GM18505 (cell line): Measurements from ENCODE around the gene SGK1.
"Not testable (repeated sequence)": the region's sequence is repeated elsewhere in the genome, so short reads cannot be mapped to it uniquely, and the experiment has no call there.

Experiments
- ATAC-seq: cut with Tn5 transposase; IDR thresholded peaks from one replicate; pipeline ENCODE4 v1.9.1; 2021; ENCODE audit not compliant: unreplicated experiment
- POLR2A ChIP-seq: IDR thresholded peaks from 4 replicates; pipeline ENCODE4 v1.6.1; 2011; ENCODE audit warnings: borderline replicate concordance; ENCODE audit not compliant: insufficient read depth, insufficient read length; ENCODE audit errors: extremely low read depth

Gene SGK1

DNA sequence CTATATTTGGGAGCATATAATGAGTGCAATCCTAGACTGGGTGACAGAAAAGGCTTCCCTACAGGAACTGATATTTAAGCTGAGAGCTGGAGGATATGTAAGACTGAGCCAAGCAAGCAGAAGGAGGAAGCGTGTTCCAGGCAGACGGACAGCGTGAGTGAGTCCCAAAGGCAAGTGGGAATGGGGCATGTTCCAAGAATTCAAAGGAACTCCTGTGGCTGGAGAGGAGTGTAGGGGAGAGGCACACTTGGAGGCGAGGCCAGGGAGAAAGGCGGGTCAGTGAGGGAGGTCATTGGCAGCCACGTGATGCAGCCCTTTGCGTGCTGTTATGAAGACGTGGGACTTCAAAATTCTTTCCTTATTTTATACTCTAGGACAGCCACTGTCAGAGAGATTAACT lies 27.9 kb upstream of the SGK1 start:
- TF ChIP-seq POLR2A, result no peak
- ATAC-seq, result no peak

DNA sequence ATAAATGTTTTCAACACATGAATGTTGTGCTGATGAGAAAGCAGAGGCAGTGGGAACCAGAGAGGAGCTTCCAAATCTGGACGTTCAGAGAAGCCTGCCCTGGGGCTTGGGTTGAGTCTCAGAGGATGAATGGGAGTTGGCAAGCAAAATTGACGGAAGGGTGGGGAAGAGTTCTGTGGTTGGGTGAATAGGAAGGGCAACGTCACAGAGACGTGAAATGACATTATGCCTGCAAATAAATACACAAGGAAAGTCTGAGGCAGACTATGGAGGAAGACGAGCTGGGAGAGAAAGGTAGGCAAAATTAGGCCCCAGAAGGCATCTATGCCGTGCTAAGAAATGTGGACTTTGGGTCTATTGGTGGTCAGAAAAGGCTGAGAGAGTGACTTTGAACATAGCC lies 25.2 kb upstream of the SGK1 start:
- ATAC-seq, result no peak
- no peak for TF ChIP-seq POLR2A

DNA sequence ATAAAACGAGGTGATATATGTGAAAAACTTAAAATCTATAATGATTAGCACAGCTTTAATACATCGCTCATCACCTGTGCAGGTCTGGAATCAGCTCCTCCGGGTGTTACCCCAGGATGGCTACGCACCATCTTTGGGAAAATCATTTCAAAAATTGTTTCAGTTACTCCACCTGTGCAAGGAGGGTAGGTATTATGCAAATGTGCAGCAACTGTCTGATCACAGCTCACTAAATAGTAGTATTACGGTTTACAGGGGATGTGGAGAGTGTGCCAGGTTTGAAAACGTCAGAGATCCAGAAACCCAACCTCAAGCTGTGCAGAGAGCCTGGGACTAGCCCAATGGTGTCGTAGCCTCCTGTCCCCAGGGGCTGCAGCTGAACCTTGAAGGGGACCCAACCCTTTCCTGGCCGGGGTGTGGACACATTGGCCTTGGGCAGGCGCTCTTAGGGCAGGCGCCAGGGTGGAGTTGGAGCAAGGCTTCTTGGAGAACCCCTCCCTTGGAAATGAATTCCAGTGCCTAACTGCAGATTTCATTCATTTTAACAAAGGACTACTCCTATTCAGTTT lies 24.2 kb upstream of the SGK1 start:
- no peak for ATAC-seq
- no peak for TF ChIP-seq POLR2A

DNA sequence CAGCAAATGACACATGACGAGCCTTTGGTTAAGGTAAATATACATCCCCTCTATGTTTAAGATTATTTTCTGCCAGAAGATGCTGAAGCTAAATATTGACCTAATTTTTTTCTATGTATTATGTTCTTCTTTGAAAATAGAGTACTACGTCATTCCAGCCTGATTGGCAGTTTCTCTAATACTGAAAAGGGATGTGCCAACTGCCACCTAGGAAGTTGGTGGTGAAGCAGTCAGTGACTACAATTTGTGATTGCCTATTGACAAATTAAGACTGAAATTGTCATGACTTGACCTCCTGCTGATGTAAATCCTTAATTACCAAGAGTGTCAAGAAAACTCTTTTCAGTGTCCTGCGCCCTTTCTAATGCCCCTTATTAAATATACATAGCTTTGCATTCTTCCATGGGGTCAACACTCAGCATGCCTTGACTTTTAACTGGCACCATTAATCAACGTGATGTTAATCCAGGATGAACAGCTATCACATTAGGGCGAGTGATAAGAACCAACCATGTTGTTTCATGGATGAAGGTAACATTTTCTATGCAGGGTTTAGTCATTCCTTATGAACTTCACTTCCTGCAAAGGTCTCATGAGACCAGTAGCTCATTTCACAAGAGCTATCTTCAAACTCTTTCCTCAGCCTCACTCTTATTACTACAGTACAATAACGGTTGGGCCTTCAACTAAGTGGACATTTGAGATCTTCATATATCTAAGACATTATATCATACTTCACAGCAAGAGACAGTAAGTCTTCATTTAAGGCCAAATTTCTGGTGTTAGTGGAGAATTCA lies 22.5 kb upstream of the SGK1 start:
- TF ChIP-seq POLR2A, result no peak
- no peak for ATAC-seq

DNA sequence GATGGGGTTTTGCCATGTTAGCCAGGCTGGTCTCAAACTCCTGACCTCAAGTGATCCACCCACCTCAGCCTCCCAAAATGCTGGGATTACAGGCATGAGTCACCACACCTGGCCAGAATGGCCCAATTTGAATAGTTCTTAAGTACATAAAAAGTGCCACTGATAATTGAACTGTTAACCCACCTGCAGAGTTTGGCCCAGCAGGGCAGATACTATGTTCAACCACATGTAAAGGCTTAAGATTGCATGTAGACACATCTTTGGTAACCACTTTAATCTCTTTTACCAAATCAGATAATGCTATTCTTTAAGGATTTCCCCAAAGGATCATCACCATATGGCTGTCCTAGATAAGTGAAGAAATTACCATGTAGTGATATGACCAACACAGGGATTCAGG lies 21.3 kb upstream of the SGK1 start:
- ATAC-seq, result no peak
- no peak for TF ChIP-seq POLR2A

DNA sequence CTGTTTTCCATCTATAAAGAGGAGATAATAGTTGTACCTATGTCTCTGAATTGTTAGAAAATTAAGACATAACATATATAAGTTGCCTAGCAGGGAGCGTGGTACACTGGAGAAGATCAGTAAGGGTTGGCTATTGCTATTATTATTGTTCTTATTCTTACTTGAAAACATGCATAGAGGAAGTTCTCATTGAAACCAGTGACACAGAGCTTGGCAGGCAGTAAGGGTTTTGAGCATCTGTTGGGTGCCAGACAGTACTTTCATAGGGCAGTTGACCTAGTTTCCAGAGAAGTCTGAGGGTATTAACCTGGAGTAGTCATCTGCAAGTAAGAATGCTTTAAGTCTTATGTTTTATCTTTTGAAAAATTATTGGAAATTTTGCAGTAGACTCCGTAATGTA lies 13.3 kb upstream of the SGK1 start:
- no peak for TF ChIP-seq POLR2A
- no peak for ATAC-seq

DNA sequence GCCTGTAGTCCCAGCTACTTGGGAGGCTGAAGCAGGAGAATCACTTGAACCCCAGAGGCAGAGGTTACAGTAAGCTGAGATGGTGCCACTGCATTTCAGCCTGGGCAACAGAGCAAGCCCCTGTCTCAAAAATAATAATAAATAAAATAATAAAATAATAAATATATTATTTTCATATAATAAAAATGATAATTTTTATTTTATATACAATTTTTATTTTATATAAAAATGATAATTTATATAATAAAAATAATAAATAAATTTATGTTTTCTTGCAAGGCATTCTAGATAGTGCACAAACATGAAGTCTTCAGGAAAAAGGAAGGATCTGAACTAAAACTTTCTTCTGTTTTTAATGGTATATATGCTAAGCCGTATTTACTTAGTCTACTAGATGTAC lies 12.6 kb upstream of the SGK1 start:
- no peak for ATAC-seq

DNA sequence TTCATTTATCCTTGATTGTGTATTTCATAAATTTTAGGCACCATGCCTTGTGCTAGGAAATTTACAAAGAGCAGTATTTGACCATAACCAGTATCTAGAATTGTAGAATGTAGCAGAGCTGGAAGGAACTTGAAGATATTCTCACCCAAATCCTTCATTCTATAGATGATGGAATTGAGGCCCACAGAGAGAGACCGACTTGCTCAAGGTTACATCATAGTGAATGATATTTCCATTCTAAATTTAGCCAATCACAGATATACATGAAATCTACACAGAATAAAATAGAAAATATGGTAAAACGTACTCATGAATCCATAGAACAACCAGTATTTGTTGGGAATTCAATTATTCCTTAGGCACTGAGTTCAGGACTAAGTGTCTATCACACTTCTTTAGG lies 10.9 kb upstream of the SGK1 start:
- TF ChIP-seq POLR2A, result no peak
- no peak for ATAC-seq

More for the DNA sequence above, 12.6 kb upstream of the SGK1 start:
- no peak for TF ChIP-seq POLR2A

DNA sequence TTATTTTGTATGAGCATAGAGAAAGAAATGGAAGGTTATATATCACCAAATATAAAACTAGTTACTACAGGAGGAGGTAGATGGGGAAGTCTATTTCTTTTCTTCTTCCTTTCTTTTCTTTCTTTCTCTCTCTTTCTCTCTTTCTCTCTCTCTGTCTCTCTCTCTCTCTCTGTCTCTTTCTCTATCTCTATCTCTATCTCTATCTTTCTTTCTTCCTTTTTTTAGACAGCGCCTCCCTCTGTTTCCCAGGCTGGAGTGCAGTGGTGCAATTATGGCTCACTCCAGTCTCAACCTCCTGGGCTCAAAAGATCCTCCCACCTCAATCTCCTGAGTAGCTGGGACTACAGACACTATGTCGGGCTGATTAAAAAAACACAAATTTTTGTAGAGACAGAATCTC lies 10.2 kb upstream of the SGK1 start:
- no peak for TF ChIP-seq POLR2A
- no peak for ATAC-seq

DNA sequence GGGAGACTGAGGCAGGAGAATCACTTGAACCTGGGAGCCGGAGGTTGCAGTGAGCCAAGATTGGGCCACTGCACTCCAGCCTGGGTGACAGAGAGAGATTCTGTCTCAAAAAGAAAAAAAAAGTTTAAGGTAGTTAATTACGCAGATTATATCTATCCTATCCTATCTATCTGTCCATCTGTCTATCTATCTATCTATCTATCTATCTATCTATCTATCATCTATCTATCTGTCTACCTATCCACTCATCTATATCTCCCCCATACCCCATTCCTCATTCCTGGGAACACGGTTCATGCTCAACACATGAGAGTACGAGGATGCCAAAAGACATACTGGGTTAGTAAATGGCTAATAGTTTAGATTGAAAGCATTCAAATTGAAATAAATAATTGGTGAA lies 8.3 kb upstream of the SGK1 start:
- ATAC-seq, result not testable (repeated sequence)

DNA sequence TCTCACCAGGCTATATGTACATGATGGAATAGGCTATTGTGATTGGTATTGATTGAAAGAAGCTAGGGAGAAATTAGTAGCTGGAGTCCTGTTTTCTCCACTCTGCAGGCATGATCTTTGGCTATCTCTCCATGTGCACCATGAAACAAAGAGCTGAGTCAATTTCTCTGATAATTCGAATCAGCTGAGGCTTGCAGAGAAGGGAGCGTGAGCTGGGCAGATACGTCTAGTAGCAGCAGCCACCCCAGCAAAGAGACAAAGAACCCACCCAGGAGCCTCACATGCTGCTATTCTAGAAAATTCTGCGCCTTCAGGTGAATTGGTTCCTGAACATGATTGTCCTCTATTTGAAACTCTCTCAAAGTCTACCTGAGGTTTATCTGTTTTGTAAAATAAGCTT lies 6.9 kb upstream of the SGK1 start:
- TF ChIP-seq POLR2A, result no peak
- no peak for ATAC-seq

DNA sequence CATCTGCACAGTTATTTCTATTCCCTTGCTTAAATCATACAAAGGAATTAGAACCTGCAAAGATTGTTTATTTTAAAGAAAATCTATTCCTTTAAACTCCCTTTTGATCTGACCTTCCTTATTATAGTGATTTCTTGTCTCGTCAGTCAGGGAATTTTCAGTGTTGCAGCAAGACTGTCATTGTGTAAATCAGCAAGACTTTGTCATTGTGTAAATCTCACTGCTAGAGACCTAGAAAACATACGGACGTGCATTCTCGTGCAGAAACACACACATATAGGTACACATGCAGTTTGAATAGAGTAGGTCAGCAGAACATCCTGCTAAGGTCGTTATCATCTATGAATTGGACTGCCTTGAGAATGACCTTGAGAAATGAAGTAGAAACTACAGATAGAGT lies 6.2 kb upstream of the SGK1 start:
- no peak for ATAC-seq

DNA sequence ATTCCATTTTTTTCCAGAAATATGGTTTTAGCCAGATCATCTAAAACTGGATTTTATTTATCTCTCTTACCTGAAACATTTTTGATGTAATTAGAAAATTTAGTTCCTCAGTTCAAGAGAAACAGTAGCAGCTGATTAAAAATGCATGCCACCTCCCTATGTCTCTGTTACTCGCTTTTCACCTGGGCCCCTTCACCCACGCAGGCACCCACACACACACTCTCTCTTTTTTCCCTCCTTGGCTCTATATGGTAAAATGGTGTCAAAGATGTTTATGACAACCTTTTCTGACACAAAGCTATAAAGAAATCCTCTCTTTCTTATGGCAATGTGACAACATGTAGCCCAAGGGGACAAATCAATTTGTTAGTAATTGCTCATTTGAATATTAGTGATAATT lies 5.8 kb upstream of the SGK1 start:
- ATAC-seq, result no peak

More for the DNA sequence above, 6.2 kb upstream of the SGK1 start:
- TF ChIP-seq POLR2A, result no peak

DNA sequence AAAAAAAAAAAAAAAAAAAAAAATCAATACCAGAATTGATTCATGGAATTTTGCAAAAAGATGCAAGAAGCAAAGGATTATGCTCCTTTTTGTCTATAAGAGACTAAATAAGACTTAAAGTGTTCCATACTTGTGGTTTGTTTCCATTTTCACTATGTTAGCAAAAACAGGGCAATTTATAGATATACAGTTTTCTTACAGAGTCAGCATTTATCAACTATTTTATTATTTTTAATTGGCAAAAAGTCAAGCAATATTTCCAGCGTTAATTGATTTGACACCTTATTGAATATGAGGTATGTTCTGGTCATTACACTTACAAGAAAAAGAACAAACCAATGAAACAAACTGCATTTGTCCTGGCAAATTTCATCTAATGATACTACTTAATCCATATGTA lies 5.4 kb upstream of the SGK1 start:
- ATAC-seq, result no peak
- no peak for TF ChIP-seq POLR2A

More for the DNA sequence above, 5.8 kb upstream of the SGK1 start:
- no peak for TF ChIP-seq POLR2A
